ENCODE results near the gene ZBTB46. TPM values are rescaled to one million over a fixed set of nuclear protein-coding genes. Genes with fewer than 3 reads are reported as not detected.

Gene ZBTB46
- total RNA-seq, 2 donors from 2014 or later, result 0.39 to 1.2 TPM

DNA sequence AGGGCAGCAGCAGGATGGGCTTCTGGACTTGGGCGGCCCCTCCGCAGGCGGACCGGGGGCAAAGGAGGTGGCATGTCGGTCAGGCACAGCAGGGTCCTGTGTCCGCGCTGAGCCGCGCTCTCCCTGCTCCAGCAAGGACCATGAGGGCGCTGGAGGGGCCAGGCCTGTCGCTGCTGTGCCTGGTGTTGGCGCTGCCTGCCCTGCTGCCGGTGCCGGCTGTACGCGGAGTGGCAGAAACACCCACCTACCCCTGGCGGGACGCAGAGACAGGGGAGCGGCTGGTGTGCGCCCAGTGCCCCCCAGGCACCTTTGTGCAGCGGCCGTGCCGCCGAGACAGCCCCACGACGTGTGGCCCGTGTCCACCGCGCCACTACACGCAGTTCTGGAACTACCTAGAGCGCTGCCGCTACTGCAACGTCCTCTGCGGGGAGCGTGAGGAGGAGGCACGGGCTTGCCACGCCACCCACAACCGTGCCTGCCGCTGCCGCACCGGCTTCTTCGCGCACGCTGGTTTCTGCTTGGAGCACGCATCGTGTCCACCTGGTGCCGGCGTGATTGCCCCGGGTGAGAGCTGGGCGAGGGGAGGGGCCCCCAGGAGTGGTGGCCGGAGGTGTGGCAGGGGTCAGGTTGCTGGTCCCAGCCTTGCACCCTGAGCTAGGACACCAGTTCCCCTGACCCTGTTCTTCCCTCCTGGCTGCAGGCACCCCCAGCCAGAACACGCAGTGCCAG, 134.3 kb downstream of the ZBTB46 start, which contains the start of gene TNFRSF6B:
Gene TNFRSF6B, plus strand, starts transcription at position 25 of the 729 bp plus-strand sequence. Its CDS starts 116 bp downstream, at position 141.
- Mint-ChIP-seq H3K9me3 (no peaks in the 10 kb centered on the region), H3K36me3 (peaks cover 0 to 6% of the 10 kb centered on the region in 2 donors), H3K27ac (peak within 1 kb of the TSS in 1 of 2 donors; percentile 42)
- DNase-seq (ENCODE audit: low spot score in 2 of 2) (no peak), ATAC-seq (peak; percentile 3 to 15)

DNA sequence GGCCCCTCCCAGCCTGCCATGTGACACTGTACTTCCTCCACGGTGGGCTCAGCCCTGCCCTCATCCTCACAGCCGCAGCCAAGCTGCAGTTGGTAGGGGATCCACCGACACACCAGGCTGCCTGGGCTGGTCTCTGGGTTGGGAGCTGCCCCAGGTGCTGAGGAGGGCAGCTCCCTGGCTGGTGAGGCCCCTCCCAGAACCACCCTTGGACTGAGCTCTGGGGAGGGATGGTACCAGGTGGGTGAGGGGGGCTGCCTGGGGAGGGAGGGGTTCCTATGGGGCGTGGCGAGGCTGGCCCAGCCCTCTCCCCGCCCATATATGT, 134.8 kb downstream of the ZBTB46 start:
- H3K27ac Mint-ChIP-seq, result no peak overlapping the region
- no peaks in the 10 kb centered on the region for H3K9me3 Mint-ChIP-seq
- H3K36me3 Mint-ChIP-seq, result peaks cover 0 to 6% of the 10 kb centered on the region in 2 donors
- DNase-seq (ENCODE audit: low spot score in 2 of 2), result no peak
- ATAC-seq, result peak; percentile 29 to 53

DNA sequence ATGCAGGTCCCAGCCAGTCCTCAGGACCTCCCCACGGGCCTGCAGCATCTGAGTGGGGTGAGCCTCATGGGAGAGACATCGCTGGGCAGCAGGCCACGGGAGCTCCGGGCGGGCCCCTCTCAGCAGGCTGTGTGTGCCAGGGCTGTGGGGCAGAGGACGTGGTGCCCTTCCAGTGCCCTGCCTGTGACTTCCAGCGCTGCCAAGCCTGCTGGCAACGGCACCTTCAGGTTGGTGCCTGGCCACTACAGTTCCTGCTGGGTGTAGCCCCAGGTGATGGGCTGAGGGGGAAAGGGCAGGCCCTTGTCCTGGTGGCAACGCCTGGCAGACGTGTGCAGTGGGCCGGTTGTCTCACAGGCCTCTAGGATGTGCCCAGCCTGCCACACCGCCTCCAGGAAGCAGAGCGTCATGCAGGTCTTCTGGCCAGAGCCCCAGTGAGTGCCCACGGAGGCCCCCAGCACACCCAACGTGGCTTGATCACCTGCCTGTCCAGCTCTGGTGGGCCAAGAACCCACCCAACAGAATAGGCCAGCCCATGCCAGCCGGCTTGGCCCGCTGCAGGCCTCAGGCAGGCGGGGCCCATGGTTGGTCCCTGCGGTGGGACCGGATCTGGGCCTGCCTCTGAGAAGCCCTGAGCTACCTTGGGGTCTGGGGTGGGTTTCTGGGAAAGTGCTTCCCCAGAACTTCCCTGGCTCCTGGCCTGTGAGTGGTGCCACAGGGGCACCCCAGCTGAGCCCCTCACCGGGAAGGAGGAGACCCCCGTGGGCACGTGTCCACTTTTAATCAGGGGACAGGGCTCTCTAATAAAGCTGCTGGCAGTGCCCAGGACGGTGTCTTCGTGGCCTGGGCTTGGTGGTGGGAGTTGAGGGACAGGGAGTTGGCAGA, 135.4 kb downstream of the ZBTB46 start:
- DNase-seq (ENCODE audit: low spot score in 2 of 2) (no peak), ATAC-seq (no peak)
- Mint-ChIP-seq H3K36me3 (peaks cover 0 to 6% of the 10 kb centered on the region in 2 donors), H3K27ac (no peak overlapping the region), H3K9me3 (no peaks in the 10 kb centered on the region)

DNA sequence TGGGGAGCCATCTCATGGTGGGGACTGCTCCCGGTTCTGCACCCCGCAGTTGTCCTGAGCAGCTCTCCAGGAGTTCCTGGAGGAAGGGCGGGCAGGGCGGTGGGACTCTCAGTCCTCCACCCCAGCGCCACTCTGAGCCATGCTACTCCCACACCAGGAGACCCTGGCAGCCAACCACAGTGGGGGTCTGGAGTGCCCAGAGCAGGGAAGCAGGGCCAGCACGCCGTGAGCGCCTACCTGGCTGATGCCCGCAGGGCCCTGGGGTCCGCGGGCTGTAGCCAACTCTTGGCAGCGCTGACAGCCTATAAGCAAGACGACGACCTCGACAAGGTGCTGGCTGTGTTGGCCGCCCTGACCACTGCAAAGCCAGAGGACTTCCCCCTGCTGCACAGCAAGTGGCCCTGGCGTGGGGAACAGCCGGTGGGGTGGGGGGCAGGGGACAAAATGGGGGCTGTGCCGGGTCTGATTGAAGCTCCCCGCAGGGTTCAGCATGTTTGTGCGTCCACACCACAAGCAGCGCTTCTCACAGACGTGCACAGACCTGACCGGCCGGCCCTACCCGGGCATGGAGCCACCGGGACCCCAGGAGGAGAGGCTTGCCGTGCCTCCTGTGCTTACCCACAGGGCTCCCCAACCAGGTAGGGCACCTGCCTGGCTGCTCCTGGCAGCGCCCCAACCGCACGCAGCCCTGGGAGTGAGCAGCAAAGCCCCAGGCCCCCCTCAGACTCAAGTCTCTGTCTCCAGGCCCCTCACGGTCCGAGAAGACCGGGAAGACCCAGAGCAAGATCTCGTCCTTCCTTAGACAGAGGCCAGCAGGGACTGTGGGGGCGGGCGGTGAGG, 136.3 kb downstream of the ZBTB46 start:
- ATAC-seq (no peak), DNase-seq (ENCODE audit: low spot score in 2 of 2) (no peak)
- Mint-ChIP-seq H3K27ac (no peak overlapping the region), H3K9me3 (no peaks in the 10 kb centered on the region), H3K36me3 (peaks cover 0 to 6% of the 10 kb centered on the region in 2 donors)

DNA sequence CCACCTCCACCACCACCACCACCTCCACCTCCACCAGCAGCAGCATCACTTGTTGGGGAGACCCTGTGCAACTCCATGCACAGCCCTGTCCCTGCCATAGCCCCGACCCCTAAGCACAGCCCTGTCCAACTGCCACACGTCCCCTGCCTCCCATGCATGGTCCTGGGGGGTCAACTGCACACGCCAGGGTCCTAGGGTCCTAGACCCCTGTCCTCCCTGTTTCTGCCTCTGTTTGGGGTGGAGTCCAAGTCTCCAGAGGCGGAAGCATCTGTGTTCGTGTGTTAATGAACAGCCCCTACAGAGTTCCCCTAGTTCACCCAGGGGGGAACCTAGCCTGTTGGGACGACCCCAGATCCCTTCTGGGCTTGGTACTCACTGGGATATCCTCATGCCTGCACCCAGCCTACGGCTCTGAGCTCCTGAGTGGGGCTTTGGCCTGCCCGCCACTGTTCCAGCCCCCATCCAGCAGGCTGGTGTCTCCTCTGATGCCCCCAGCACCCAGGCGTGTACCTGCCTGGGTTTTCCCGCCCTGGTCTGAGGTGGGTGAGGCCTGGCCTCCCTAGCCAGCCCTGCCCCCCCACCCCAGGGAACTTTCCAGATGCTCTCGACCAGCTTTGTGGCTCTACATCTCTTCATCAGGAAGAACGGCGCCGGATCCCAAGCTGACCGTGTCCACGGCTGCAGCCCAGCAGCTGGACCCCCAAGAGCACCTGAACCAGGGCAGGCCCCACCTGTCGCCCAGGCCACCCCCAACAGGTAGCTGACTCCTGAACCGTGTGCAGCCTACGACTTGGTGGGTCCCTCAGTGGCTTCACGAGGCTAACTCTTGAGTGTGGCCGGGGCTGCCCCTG, 137.1 kb downstream of the ZBTB46 start:
- peak overlapping the region in 1 of 2 donors; percentile 92 for H3K27ac Mint-ChIP-seq
- H3K9me3 Mint-ChIP-seq, result no peaks in the 10 kb centered on the region
- DNase-seq (ENCODE audit: low spot score in 2 of 2) (no peak), ATAC-seq (no peak)
- H3K36me3 Mint-ChIP-seq, result peaks cover 0 to 6% of the 10 kb centered on the region in 2 donors

Other genes with a start within 250 kb of the ZBTB46 start
- 10 to 100 TPM; 11.3 to 24.0 TPM for gene GMEB2, start 204.2 kb downstream of the ZBTB46 start, total RNA-seq
- 10 to 100 TPM; 13.8 to 19.5 TPM for gene STMN3, start 177.8 kb downstream of the ZBTB46 start, total RNA-seq
- gene RTEL1, start 173.0 kb downstream of the ZBTB46 start, total RNA-seq, result 10 to 100 TPM; 45.7 to 51.4 TPM
- not detected for gene TNFRSF6B, start 134.6 kb downstream of the ZBTB46 start, total RNA-seq
- 10 to 100 TPM; 36.1 to 53.4 TPM for gene ARFRP1, start 123.3 kb downstream of the ZBTB46 start, total RNA-seq
- gene ZGPAT, start 123.2 kb downstream of the ZBTB46 start, total RNA-seq, result 10 to 100 TPM; 12.5 to 24.0 TPM
- 10 to 100 TPM in 1 of 2 donors, 1 to 10 TPM in 1; 6.3 to 18.2 TPM for gene LIME1, start 94.6 kb downstream of the ZBTB46 start, total RNA-seq
- gene SLC2A4RG, start 91.5 kb downstream of the ZBTB46 start, total RNA-seq, result 10 to 100 TPM; 24.7 to 37.2 TPM
- not detected for gene ABHD16B, start 30.2 kb upstream of the ZBTB46 start, total RNA-seq
- 10 to 100 TPM; 31.3 to 62.1 TPM for gene TPD52L2, start 34.0 kb upstream of the ZBTB46 start, total RNA-seq
- gene DNAJC5, start 63.9 kb upstream of the ZBTB46 start, total RNA-seq, result 10 to 100 TPM; 30.7 to 41.9 TPM
- gene UCKL1, start 125.2 kb upstream of the ZBTB46 start, total RNA-seq, result 10 to 100 TPM; 21.3 to 32.7 TPM
- 10 to 100 TPM in 1 of 2 donors, 1 to 10 TPM in 1; 10.0 to 21.4 TPM for gene ZNF512B, start 138.7 kb upstream of the ZBTB46 start, total RNA-seq
- 10 to 100 TPM in 1 of 2 donors, 1 to 10 TPM in 1; 8.2 to 65.4 TPM for gene SAMD10, start 148.4 kb upstream of the ZBTB46 start, total RNA-seq
- 10 to 100 TPM; 82.1 to 82.7 TPM for gene PRPF6, start 149.9 kb upstream of the ZBTB46 start, total RNA-seq
- gene C20orf204, start 204.9 kb upstream of the ZBTB46 start, total RNA-seq, result 10 to 100 TPM; 14.2 to 18.8 TPM
- gene SOX18, start 218.4 kb upstream of the ZBTB46 start, total RNA-seq, result 1 to 10 TPM in 1 of 2 donors, under 1 TPM in 1; 0.39 to 1.4 TPM
- gene TCEA2, start 231.9 kb upstream of the ZBTB46 start, total RNA-seq, result 10 to 100 TPM; 21.9 to 79.3 TPM
- 10 to 100 TPM; 21.5 to 47.8 TPM for gene RGS19, start 248.3 kb upstream of the ZBTB46 start, total RNA-seq
- gene OPRL1, start 248.8 kb upstream of the ZBTB46 start, total RNA-seq, result 1 to 10 TPM in 1 of 2 donors, under 1 TPM in 1; 0.32 to 1.2 TPM